ENCODE data around the gene GLA.
A peak's percentile ranks its signal among the peaks of the same experiment; 100 is the strongest.

Gene GLA

DNA sequence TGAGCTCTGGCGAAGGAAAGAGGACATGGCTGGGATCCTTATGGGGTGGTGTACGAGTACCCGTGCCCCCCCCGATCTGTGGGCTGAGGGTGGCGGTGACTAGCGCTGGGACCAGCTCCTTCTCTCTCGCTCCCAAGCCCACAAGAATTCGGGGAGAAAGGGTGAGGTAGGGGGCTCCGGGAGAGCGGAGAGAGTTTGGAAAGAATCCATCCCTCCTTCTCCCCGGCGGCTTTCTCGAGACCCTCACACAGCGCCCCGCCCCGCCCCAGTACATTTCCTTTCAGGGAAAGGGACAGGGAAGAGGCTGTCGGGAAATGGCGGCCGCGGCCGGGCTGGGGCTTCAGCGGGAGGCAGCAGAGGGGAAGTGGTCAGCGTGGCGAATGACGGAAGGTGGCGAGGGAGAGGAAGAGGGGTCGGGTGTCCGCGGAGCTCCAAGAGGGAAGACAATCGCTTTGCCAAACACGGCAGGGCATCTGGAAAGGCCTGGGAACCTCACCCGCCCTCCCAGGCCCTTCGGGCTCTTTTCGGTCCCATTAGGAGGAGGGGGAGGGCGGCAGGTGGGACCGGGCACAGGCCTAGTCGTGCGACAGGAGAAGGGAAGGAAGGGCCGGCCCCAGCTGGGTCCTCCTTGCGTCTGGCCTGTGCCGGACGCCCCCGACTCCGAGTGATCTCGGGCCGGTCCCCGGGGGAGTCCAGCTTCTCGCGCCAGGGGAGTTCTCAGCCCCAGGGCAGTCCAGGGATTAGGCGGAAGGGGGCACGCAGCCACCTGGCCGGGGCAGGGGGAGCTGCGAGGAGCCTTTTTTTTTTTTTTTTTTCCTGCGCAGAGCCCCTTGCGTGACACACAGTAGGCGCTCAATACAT is 10.5 kb upstream of the GLA start (continued):
- TF ChIP-seq ZNF302 (tag by site-specific recombination; IDR thresholded peaks at IDR 0.05; ENCODE audit: low read depth) (no peak), ZNF341 (tag by site-specific recombination; IDR thresholded peaks at IDR 0.05; ENCODE audit: low read depth) (0 out of 2 replicates have a peak, but pooled peaks have one; percentile 9), OVOL3 (tag by site-specific recombination; IDR thresholded peaks at IDR 0.05) (0 out of 2 replicates have a peak, but pooled peaks have one; percentile 31), ZNF792 (tag by site-specific recombination; IDR thresholded peaks at IDR 0.05) (0 out of 2 replicates have a peak, but pooled peaks have one; percentile 65), SP3 (tag by site-specific recombination; IDR thresholded peaks at IDR 0.05) (peak; percentile 61), GLIS2 (tag by site-specific recombination; IDR thresholded peaks at IDR 0.05) (0 out of 2 replicates have a peak, but pooled peaks have one; percentile 31), KLF16 (tag by site-specific recombination; IDR thresholded peaks at IDR 0.05) (0 out of 2 replicates have a peak, but pooled peaks have one; percentile 34), SP2 (tag by site-specific recombination; IDR thresholded peaks at IDR 0.05) (peak; percentile 51), ZNF654 (tag by site-specific recombination; IDR thresholded peaks at IDR 0.05; ENCODE audit: low read depth) (no peak), IKZF3 (tag by site-specific recombination; IDR thresholded peaks at IDR 0.05) (peak; percentile 55), KLF9 (tag by site-specific recombination; IDR thresholded peaks at IDR 0.05; ENCODE audit: low read depth) (0 out of 2 replicates have a peak, but pooled peaks have one; percentile 24), ZNF701 (tag by site-specific recombination; IDR thresholded peaks at IDR 0.05) (no peak), PRDM1 (tag by site-specific recombination; IDR thresholded peaks at IDR 0.05) (peak; percentile 80), ZNF843 (tag by site-specific recombination; IDR thresholded peaks at IDR 0.05) (no peak), SP7 (tag by site-specific recombination; IDR thresholded peaks at IDR 0.05) (peak; percentile 27; the same call in 1 of the 2 replicates), YY1 (tag by site-specific recombination; IDR thresholded peaks at IDR 0.05) (peak; percentile 85), HOXD13 (CRISPR knock-in tag; IDR thresholded peaks at IDR 0.05; ENCODE audit: borderline replicate concordance) (no peak), BCL11A (tag by site-specific recombination; IDR thresholded peaks at IDR 0.05; ENCODE audit: low read depth) (0 out of 2 replicates have a peak, but pooled peaks have one; percentile 15), ZIC2 (tag by site-specific recombination; IDR thresholded peaks at IDR 0.05) (peak; percentile 55)
- TF ChIP-seq, protein P1, sequence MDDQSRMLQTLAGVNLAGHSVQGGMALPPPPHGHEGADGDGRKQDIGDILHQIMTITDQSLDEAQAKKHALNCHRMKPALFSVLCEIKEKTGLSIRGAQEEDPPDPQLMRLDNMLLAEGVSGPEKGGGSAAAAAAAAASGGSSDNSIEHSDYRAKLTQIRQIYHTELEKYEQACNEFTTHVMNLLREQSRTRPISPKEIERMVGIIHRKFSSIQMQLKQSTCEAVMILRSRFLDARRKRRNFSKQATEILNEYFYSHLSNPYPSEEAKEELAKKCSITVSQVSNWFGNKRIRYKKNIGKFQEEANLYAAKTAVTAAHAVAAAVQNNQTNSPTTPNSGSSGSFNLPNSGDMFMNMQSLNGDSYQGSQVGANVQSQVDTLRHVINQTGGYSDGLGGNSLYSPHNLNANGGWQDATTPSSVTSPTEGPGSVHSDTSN (CRISPR knock-in tag; IDR thresholded peaks at IDR 0.05), result no peak
- TF ChIP-seq, protein P2, sequence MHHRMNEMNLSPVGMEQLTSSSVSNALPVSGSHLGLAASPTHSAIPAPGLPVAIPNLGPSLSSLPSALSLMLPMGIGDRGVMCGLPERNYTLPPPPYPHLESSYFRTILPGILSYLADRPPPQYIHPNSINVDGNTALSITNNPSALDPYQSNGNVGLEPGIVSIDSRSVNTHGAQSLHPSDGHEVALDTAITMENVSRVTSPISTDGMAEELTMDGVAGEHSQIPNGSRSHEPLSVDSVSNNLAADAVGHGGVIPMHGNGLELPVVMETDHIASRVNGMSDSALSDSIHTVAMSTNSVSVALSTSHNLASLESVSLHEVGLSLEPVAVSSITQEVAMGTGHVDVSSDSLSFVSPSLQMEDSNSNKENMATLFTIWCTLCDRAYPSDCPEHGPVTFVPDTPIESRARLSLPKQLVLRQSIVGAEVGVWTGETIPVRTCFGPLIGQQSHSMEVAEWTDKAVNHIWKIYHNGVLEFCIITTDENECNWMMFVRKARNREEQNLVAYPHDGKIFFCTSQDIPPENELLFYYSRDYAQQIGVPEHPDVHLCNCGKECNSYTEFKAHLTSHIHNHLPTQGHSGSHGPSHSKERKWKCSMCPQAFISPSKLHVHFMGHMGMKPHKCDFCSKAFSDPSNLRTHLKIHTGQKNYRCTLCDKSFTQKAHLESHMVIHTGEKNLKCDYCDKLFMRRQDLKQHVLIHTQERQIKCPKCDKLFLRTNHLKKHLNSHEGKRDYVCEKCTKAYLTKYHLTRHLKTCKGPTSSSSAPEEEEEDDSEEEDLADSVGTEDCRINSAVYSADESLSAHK (tag by site-specific recombination; IDR thresholded peaks at IDR 0.05), result no peak
- TF ChIP-seq, protein P3, sequence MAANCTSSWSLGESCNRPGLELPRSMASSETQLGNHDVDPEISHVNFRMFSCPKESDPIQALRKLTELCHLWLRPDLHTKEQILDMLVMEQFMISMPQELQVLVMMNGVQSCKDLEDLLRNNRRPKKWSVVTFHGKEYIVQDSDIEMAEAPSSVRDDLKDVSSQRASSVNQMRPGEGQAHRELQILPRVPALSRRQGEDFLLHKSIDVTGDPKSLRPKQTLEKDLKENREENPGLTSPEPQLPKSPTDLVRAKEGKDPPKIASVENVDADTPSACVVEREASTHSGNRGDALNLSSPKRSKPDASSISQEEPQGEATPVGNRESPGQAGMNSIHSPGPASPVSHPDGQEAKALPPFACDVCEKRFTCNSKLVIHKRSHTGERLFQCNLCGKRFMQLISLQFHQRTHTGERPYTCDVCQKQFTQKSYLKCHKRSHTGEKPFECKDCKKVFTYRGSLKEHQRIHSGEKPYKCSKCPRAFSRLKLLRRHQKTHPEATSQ (tag by site-specific recombination; IDR thresholded peaks at IDR 0.05), result peak; percentile 34; the same call in 1 of the 2 replicates
- TF ChIP-seq, protein P4, sequence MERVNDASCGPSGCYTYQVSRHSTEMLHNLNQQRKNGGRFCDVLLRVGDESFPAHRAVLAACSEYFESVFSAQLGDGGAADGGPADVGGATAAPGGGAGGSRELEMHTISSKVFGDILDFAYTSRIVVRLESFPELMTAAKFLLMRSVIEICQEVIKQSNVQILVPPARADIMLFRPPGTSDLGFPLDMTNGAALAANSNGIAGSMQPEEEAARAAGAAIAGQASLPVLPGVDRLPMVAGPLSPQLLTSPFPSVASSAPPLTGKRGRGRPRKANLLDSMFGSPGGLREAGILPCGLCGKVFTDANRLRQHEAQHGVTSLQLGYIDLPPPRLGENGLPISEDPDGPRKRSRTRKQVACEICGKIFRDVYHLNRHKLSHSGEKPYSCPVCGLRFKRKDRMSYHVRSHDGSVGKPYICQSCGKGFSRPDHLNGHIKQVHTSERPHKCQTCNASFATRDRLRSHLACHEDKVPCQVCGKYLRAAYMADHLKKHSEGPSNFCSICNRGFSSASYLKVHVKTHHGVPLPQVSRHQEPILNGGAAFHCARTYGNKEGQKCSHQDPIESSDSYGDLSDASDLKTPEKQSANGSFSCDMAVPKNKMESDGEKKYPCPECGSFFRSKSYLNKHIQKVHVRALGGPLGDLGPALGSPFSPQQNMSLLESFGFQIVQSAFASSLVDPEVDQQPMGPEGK (tag by site-specific recombination; IDR thresholded peaks at IDR 0.05), result peak; percentile 66; the same call in 1 of the 2 replicates
- TF ChIP-seq, protein P5, sequence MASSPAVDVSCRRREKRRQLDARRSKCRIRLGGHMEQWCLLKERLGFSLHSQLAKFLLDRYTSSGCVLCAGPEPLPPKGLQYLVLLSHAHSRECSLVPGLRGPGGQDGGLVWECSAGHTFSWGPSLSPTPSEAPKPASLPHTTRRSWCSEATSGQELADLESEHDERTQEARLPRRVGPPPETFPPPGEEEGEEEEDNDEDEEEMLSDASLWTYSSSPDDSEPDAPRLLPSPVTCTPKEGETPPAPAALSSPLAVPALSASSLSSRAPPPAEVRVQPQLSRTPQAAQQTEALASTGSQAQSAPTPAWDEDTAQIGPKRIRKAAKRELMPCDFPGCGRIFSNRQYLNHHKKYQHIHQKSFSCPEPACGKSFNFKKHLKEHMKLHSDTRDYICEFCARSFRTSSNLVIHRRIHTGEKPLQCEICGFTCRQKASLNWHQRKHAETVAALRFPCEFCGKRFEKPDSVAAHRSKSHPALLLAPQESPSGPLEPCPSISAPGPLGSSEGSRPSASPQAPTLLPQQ (tag by site-specific recombination; IDR thresholded peaks at IDR 0.05), result peak; percentile 74
- TF ChIP-seq, protein P6, sequence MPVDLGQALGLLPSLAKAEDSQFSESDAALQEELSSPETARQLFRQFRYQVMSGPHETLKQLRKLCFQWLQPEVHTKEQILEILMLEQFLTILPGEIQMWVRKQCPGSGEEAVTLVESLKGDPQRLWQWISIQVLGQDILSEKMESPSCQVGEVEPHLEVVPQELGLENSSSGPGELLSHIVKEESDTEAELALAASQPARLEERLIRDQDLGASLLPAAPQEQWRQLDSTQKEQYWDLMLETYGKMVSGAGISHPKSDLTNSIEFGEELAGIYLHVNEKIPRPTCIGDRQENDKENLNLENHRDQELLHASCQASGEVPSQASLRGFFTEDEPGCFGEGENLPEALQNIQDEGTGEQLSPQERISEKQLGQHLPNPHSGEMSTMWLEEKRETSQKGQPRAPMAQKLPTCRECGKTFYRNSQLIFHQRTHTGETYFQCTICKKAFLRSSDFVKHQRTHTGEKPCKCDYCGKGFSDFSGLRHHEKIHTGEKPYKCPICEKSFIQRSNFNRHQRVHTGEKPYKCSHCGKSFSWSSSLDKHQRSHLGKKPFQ (tag by site-specific recombination; IDR thresholded peaks at IDR 0.05), result no peak
- TF ChIP-seq, protein P7, sequence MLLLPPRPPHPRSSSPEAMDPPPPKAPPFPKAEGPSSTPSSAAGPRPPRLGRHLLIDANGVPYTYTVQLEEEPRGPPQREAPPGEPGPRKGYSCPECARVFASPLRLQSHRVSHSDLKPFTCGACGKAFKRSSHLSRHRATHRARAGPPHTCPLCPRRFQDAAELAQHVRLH (tag by site-specific recombination; IDR thresholded peaks at IDR 0.05), result peak; percentile 63; the same call in 1 of the 2 replicates
- TF ChIP-seq, protein P8, sequence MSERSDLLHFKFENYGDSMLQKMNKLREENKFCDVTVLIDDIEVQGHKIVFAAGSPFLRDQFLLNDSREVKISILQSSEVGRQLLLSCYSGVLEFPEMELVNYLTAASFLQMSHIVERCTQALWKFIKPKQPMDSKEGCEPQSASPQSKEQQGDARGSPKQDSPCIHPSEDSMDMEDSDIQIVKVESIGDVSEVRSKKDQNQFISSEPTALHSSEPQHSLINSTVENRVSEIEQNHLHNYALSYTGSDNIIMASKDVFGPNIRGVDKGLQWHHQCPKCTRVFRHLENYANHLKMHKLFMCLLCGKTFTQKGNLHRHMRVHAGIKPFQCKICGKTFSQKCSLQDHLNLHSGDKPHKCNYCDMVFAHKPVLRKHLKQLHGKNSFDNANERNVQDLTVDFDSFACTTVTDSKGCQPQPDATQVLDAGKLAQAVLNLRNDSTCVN (tag by site-specific recombination; optimal IDR thresholded peaks at IDR 0.05), result peak; percentile 33

Data from HEK293 (cell line).